Epithelial cell of prostate (primary cell): ENCODE results near the gene CLIP2.
"Not testable (repeated sequence)": the region's sequence is repeated elsewhere in the genome, so short reads cannot be mapped to it uniquely, and the experiment has no call there.

Source experiments
- DNase-seq: peaks from one replicate; pipeline ENCODE4 v3.0.0-alpha.2; 2011; ENCODE audit warnings: low read depth, low spot score
- H3K27ac ChIP-seq: fragments of 450-650 bp; 2 replicates; pipeline ENCODE4 v1.5.1; 2017; ENCODE audit warnings: mild to moderate bottlenecking

The CLIP2 gene

GRCh38 chr7:74294191-74294998 lies 5.2 kb downstream of the CLIP2 start:
- DNase-seq = no peak
- H3K27ac ChIP-seq = no peak overlapping the region

GRCh38 chr7:74297516-74298233 lies 8.5 kb downstream of the CLIP2 start:
- DNase-seq = no peak

GRCh38 chr7:74299401-74299800 lies 10.2 kb downstream of the CLIP2 start:
- no peak for DNase-seq
- no peak overlapping the region for H3K27ac ChIP-seq

More at GRCh38 chr7:74297516-74298233, 8.5 kb downstream of the CLIP2 start:
- no peak overlapping the region for H3K27ac ChIP-seq

- DNase-seq = no peak
- no peak overlapping the region for H3K27ac ChIP-seq
Observed at GRCh38 chr7:74300926-74301325, 11.7 kb downstream of the CLIP2 start.

GRCh38 chr7:74302745-74303221 lies 13.6 kb downstream of the CLIP2 start:
- no peak for DNase-seq

GRCh38 chr7:74304550-74304949 lies 15.3 kb downstream of the CLIP2 start:
- no peak overlapping the region for H3K27ac ChIP-seq
- no peak for DNase-seq

More at GRCh38 chr7:74302745-74303221, 13.6 kb downstream of the CLIP2 start:
- H3K27ac ChIP-seq = no peak overlapping the region

- no peak overlapping the region for H3K27ac ChIP-seq
- no peak for DNase-seq
Observed at GRCh38 chr7:74306004-74306729, 17.0 kb downstream of the CLIP2 start.

GRCh38 chr7:74306730-74307469 lies 17.7 kb downstream of the CLIP2 start:
- DNase-seq = no peak
- no peak overlapping the region for H3K27ac ChIP-seq

- no peak overlapping the region for H3K27ac ChIP-seq
- DNase-seq = no peak
Observed at GRCh38 chr7:74307738-74308505, 18.7 kb downstream of the CLIP2 start.

- H3K27ac ChIP-seq = no peak overlapping the region
- DNase-seq = no peak
Observed at GRCh38 chr7:74309181-74309580, 20.0 kb downstream of the CLIP2 start.

- peak overlapping the region; percentile 93 for H3K27ac ChIP-seq
- DNase-seq = peak; percentile 69
Observed at GRCh38 chr7:74311305-74311744, 22.1 kb downstream of the CLIP2 start.

GRCh38 chr7:74312418-74313028 lies 23.3 kb downstream of the CLIP2 start:
- peak; percentile 93 for DNase-seq
- H3K27ac ChIP-seq = peak overlapping the region; percentile 93

- not testable (repeated sequence) for DNase-seq, H3K27ac ChIP-seq
Observed at GRCh38 chr7:74315891-74316290, 26.7 kb downstream of the CLIP2 start.

- H3K27ac ChIP-seq = no peak overlapping the region
Observed at GRCh38 chr7:74317146-74317782, 28.1 kb downstream of the CLIP2 start.

GRCh38 chr7:74318043-74318442 lies 28.8 kb downstream of the CLIP2 start:
- H3K27ac ChIP-seq = no peak overlapping the region
- DNase-seq = no peak

More at GRCh38 chr7:74317146-74317782, 28.1 kb downstream of the CLIP2 start:
- no peak for DNase-seq

GRCh38 chr7:74320645-74321221 lies 31.5 kb downstream of the CLIP2 start:
- no peak overlapping the region for H3K27ac ChIP-seq
- DNase-seq = no peak

- DNase-seq, H3K27ac ChIP-seq: not testable (repeated sequence)
Observed at GRCh38 chr7:74322892-74323291, 33.7 kb downstream of the CLIP2 start.
